HG03520 (cell line): ENCODE measurements around the gene SBNO2.

ENCODE experiments used
- ATAC-seq: cut with Tn5 transposase; IDR thresholded peaks from one replicate; pipeline ENCODE4 v1.9.1; 2021; ENCODE audit warnings: mild to moderate bottlenecking, moderate library complexity; ENCODE audit not compliant: unreplicated experiment

SBNO2 gene

DNA sequence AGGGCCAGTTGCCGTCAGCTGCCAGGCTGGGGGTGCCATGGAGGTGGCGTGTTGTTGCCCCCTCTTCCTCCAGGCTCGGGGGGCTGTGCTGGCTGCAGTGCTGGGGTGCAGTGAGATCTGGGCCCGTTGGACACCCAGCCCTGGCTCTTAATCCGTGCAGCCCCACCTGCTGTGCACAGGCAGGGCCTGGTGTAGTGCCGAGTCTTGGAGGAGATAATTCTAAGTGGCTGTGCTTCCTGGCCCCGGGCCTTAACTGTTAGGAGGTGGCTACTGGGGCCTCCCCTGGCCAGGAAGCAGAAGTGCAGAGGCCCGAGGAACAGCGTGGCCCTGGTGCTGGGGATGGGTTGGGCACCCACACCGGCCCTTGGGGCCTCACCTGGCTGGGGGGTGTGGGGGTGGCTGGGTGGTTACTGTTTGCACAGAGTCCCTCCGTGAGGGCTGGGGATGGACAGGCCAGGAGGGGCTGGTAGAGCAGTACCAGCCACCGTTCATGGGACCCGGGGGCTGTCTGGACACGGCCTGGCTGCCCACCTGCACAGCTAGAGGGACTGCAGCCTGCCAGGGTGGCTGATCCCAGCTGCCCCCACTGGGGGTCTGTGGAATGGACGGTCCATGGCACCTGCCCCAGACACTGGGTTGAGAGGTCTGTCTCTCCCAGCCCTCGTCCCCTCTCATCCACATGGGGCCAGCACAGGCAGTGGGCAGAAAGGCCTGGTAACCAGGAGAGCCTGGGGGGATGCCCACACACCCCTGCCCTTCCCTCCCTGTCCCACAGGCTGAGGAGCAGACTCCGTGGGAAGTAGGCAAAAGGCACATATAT is 67.0 kb downstream of the SBNO2 start:
- ATAC-seq = no peak

DNA sequence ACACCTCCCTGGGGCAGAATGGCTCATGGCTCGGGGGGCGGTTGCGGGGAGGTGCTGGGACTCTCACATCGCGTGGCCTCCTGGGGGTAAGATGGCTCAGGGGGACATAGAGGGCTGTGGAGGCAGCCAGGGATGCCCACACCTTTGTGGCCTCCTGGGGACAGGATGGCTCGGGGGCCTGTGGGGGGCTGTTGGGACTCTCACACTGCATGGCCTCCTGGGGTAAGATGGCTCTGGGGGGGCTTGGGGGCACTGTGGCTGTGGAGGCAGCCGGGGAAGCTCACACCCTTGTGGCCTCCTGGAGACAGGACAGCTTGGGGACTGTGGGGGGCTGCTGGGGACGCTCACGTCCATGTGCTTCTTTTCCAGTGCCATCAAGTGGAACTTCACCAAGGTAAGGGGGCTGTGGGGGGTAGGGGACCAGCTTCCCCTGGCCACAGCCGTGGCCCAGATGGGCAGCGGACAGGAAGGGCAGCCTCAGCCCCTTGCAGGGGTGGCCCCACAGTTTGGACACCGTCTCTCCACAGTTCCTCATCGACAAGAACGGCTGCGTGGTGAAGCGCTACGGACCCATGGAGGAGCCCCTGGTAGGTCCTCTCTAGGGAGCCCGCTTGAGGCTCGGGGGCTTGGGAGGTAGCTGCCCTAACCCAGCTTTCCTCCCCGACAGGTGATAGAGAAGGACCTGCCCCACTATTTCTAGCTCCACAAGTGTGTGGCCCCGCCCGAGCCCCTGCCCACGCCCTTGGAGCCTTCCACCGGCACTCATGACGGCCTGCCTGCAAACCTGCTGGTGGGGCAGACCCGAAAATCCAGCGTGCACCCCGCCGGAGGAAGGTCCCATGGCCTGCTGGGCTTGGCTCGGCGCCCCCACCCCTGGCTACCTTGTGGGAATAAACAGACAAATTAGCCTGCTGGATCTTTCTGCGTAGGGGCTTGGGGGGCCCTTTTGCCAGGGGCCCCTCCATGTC is 67.9 kb downstream of the SBNO2 start:
- ATAC-seq = no peak

DNA sequence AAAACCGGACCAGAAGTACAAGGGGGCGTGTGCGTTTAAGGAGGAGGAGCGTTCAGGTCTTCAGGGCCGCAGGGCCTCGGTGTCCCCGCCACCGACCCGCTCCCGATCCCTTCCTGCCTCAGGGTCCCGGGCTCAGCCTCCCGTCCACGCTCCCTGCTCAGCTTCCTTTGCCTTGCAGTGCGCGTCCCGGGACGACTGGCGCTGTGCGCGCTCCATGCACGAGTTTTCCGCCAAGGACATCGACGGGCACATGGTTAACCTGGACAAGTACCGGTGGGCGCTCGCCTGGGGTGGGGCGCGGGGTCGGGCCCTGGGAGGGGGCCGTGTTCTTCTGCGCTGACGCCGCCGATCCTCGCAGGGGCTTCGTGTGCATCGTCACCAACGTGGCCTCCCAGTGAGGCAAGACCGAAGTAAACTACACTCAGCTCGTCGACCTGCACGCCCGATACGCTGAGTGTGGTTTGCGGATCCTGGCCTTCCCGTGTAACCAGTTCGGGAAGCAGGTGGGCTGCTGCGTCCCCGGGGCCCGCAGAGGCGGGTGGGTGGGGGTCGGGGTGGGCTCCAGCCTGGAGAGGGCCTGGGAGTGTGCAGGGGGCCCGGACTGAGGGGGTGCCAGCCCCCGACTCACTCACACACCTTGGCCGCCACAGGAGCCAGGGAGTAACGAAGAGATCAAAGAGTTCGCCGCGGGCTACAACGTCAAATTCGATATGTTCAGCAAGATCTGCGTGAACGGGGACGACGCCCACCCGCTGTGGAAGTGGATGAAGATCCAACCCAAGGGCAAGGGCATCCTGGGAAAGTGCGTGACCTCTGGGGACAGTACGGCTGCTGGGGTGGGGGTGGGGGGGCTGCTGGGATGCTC is 68.8 kb downstream of the SBNO2 start:
- no peak for ATAC-seq

DNA sequence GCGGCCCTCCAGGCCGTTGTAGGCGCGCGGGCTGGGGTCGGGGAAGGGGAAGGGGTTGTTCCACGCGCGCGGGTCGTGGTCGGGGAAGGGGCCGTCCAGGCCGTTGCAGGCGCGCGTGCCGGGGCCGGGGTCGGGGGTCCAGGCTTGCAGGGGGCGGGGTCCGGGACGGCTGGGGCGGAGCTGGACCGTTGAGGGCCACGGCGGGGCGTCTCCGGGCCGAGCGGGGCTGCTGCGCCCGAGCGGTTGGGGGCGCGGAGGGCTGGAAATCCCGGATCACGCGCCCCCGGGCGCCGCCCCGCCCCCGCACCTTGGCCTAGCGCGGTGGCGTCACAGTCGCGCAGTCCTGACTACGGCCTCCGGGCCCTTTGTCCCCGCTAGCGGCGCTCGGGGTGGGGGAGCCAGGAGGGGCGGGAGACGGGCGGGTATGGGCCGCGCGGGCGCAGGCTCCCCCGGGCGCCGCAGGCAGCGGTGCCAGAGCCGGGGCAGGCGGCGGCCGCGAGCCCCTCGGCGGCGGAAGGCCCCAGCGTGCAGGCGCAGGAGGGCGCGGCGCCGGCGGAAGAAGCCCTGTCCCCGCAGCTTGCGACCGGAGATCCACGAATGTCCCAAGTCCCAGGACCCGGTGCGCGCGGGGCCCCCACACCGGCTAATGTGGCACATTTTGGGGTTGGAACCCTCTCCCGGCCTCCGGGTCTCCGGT is 69.6 kb downstream of the SBNO2 start:
- ATAC-seq = peak; percentile 26

DNA sequence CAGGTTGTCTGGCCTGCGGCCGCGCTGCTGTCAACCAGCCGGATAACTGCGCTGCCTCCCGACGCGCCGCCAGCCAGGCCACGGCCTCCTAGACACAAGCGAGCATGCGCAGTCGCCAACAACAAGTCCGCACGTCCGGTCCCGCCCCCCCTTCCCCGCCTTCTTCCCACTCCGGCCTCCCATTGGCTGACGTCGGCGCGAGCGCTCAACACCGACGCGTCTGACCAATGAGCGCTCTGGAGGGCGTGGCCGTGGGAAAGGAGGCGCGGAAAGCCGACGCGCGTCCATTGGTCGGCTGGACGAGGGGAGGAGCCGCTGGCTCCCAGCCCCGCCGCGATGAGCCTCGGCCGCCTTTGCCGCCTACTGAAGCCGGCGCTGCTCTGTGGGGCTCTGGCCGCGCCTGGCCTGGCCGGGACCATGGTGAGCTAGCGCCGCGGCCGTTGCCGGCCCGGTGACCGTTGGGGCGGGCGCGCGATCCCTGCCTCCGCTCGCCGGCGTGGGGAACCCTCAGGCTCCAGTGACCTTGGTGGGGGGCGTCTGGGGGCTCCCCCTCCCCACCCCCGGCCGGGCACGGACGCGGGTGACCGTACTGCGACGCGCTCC is 70.3 kb downstream of the SBNO2 start, which contains the start of gene GPX4:
GPX4 (plus strand) TSS at position 287 of the 603 bp plus-strand sequence; CDS start at position 337, 50 bp downstream.
- peak; percentile 70 for ATAC-seq

DNA sequence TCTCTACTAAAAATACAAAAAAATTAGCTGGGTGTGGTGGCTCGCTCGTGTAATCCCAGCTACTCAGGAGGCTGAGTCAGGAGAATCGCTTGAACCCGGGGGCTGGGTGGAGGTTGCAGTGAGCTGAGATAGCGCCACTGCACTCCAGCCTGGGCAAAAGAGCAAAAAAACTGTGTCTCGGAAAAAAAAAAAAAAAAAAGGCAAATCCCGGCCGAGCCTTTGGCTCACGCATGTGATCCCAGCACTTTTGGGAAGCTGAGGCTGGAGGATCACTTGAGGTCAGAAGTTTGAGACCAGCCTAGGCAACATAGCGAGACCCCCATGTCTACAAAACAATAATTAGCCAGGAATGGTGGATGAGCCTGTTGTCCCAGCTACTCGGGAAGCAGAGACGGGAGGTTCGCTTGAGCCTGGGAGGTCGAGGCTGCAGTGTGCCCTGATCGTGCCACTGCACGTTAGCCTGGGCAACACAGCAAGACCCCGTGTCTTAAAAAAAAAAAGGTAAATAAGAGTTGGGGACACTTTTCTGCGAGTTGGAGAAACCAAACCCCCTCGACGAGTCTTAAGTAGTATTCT is 70.8 kb downstream of the SBNO2 start:
- no peak for ATAC-seq

DNA sequence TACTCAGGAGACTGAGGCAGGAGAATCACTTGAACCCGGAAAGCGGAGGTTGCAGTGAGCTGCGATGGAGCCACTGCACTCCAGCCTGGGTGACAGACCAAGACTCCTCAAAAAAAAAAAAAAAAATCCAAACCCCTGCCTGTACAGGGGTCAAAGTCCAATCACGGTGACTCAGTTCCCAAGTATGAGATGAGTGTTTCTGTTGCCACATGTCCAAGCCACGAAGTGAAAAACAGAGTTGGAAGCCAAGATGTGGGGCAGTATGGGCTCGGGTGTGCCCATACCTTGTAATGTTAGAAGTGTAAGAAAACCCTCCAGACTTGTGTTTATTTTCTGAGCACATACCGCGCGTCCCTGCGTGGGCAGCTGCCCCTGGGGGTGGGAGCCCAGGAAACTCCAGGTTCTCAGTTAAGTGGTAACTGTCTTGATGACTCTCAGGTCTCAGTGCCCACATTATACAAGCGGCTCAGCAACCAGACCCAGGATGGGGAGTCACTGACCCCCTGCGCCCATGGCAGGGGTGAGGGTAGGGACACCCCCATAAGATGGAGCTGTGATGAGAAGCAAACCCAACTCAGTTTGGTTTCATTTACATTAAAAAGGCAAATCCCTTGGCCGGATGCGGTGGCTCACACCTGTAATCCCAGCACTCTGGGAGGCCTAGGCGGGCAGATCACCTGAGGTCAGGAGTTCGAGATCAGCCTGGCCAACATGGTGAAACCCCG is 71.5 kb downstream of the SBNO2 start:
- no peak for ATAC-seq

DNA sequence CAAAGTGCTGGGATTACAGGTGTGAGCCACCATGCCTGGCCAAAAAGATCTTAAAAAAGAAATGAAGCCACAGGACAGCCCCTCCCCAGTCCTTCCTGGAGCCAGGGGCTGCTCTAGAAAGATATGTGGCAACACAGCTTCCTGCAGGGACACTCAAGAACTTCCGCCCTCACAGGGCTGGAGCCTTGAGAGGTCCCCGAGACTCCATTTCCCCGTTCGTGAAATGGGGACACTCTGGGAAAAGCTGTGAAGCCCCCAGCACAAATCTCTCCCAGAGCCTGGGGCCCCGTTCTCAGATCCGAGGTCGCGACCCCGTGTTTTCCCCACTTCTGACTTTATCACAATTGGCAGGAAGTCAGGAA is 72.8 kb downstream of the SBNO2 start:
- ATAC-seq = no peak

DNA sequence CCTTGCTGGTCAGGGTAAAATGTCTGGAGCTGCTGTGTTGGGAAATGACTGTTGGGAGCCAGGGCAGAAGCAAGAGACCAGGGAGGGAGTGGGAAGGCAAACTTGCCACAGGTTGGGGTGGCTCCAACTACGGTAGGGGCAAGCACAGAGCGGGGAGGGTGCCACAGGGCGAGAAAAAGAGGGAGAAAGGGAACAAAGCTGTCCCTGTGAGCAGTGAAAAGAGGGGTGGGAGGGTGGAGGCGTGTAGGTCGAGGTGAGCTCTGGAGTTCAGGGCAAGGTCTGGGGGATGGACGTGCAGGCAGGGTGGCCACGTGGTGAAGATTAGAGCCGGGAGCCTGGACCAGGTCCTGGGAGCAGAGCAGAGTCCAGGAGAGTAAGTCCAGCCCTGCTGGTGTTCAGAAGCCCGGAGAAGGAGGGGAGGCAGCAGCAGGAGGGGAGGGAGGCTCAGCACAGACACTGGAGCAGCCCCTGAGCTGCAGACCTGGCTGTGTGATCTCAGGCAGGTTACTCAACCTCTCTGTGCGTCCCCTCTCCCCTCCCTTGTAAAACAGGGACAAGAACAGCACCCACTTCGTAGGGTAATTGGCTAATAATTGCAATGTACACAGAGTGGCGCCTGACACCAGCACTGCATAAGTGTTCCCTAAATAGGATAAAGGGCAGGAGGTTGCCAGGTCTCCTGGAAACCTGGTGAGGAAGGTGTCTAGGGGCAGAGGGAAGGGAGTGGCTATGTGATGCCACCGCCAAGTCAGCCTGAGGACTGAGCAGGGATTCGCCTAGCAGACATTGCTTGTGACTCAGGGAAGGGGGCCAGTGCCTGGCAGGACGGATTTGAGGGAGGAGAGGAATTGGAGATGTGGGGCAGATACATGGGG is 75.7 kb downstream of the SBNO2 start:
- no peak for ATAC-seq

DNA sequence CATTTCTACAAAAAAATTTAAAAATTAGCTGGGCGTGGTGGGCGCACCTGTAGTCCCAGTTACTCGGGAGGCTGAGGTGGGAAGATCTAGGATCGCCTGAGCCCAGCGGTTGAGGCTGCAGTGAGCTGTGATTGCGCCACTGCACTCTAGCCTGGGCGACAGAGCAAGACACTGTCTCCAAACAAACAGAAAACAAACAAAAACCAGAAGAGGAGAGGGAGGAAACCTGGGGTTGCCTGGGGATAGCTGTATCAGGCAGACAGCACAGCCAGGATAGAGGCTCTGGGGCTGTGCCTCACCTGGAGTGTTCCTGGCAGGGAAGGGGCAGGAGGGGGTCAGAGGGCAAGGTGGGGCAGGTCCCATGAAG is 76.3 kb downstream of the SBNO2 start:
- no peak for ATAC-seq

DNA sequence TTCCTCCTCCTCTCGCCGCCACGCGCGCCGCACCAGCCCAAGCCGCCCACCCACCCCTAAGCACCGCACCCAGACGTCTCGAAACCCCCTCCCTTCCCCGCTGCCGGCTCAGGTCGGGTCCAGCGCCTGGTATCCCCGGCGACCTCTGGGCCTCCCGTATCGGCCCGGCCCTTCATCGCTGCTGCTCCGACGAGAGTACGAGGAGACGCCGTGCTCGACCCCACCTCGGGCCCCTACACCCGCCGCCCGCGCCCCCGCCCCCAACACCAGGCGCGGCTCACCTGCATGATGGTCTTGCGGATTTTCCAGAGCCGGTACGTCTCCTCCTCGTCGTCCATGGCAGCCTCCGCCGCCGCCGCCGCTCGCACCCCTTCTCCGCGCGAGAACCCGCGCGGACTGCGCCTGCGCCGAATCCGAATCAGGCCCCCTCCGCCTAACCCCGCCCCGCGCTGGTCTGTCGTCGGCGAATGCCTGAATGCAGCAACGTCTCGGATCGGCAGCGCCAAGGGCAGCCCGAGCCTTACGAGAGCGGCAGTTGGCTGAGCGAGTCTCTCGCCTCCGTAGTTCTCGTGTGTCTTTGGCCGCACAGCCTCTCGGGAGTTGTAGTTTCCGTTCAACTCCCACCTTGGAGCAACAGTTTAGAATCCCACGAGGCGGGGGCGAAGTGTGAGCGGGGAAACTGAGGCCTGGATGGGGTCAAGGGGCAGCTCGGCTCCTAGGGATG is 78.9 kb downstream of the SBNO2 start, which contains the start of gene POLR2E:
POLR2E (minus strand) TSS at position 398 of the 724 bp plus-strand sequence; CDS start at position 338, 60 bp downstream.
- ATAC-seq = peak; percentile 85

DNA sequence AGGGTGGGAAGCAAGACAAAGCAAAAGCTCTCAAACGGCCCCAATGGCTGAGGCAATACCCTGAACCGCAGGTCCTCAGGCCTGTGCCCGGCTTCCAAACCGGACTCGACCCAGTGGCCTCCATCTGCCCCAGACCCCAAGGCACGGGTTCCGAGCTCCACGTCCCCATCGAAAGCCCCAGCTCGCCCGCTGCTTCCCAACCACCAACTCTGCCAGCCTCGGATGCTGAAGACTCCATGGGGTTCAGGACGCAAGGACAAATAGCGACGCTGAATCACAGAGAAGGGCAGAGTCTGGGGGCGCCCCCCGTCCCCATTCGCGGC is 79.5 kb downstream of the SBNO2 start:
- ATAC-seq = no peak

DNA sequence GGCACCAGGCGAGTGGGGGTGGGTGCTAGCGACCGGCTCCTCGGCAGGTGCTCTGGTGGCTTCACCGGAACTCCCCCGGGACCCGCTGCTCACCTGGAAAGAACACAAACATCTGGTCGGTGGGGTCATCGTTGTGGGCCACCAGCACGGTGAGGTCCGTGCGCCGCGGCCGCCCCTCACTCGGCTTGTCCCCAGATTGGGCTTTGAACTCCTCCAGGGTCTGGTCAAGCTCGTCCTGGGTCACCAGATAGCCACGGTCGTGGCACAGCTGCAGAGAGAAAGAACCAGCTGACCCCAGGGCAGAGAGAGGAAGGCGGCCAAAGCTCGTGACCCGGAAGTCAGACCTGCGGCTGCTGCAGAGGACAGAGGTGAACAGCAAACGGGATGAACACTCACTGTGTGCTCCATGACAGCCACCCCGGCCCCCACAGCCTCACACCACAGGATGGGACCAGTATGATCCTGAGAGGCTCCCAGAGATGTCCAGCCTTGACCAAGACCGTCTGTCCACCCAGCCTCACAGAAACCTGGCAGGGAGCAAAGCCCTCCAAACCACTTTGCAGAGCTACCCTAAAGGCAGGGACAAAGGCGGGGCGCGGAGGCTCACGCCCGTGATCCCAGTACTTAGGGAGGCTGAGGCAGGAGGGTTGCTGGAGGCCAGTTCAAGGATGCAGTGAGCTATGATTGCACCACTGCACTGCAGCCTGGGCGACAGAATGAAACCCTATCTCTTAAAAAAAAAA is 80.1 kb downstream of the SBNO2 start:
- ATAC-seq = no peak

DNA sequence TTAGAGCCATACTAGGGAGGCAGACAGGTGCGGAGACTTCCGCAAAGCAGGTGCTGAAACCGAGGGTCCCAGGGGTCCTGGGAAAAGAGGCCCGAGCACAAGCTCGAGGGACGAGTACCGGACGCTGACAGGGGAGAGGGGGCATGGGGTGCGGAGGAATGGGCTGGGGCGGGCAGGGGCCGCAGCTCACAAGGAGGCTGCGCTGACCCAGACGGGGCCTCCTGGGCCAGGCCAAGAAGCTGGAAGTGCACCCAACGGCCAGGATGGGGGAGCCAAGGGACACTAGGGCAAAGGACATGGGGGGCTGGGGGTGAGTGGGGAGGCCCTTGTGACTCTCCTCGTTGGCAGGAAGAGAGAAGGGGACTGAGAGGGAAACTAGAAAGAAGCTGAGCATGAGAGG is 80.7 kb downstream of the SBNO2 start:
- no peak for ATAC-seq

DNA sequence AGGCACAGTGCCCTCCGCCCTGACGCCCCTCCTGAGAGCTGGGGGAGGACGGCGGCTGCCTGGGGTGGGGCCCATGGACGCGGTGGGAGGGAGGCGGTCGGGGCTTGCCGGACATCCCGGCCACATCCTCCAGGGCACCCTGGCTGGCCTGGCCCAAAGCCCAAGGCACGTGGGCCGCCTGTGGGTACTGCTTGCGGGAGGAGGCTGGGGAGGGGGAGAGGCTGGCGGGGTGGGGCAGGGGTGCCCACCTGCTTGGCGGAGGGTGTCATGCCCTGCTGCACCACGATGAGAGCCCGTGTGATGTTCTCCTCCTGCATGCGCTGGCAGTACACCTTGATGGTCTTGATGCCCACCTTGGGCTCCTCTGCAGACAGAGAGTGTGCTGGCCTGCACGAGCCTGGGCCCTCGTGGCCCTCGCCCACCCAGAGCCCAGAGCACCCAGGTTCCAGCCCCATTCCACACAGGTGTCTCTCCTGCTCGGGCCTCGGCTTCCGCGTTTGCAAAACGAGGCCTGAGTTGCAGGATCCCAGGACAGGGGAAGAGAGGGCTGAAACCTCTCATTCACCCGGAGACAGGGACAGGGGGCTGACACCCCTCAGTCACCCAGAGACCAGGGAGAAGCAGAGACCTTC is 82.4 kb downstream of the SBNO2 start:
- ATAC-seq = no peak
